T-cell (primary cell): ENCODE data around the gene NEK7. TPM values are rescaled to one million over a fixed set of nuclear protein-coding genes. Genes with fewer than 3 reads are reported as not detected.
A peak's percentile ranks its signal among the peaks of the same experiment; 100 is the strongest.

ENCODE experiments used
- ATAC-seq, 4 experiments: fragments of 200-7000 bp in 3 of 4; fragments of 150-1000 bp in 1 of 4; cut with Tn5 transposase; replicated peaks in 1 of 4; 1 replicate in 3 of 4; 2 replicates in 1 of 4; pipeline ENCODE4 v1.10.0; 2021; ENCODE audit warnings: moderate library complexity in 3 of 4, mild to moderate bottlenecking in 2 of 4, moderate number of reproducible peaks in 1 of 4
- CTCF ChIA-PET, 2 donors: fragments of 300-600 bp; sonication (Branson Sonifier 250); formaldehyde crosslinking; loops; one replicate each; lab custom pipeline; 2022; ENCODE audit warnings: antibody characterized with exemption in 2 of 2; lab: Charles Lee
- POLR2A ChIA-PET, 2 donors: fragments of 300-600 bp; sonication (Branson Sonifier 250); formaldehyde crosslinking; loops; one replicate each; lab custom pipeline; 2022; ENCODE audit warnings: antibody characterized with exemption in 2 of 2; lab: Charles Lee
- DNase-seq, 35 experiments: peaks; one replicate each; pipeline versions ENCODE4 v3.0.0 to v3.0.0-alpha.2; 2013 to 2023
- H3K27ac ChIP-seq: one replicate; pipeline ENCODE4 v1.5.1; 2013; ENCODE audit warnings: low read length
- H3K27me3 ChIP-seq, 2 experiments: replicated peaks in 1 of 2; 1 replicate in 1 of 2; 2 replicates in 1 of 2; pipeline versions ENCODE4 v1.6.1 to v1.7.0; 2013; ENCODE audit warnings: low read length in 1 of 2, mixed read lengths in 1 of 2; ENCODE audit not compliant: control insufficient read depth in 2 of 2, insufficient read depth in 2 of 2; ENCODE audit errors: extremely low read depth in 1 of 2
- H3K36me3 ChIP-seq, 2 donors: 1 replicate in 1 of 2; 2 replicates in 1 of 2; pipeline versions ENCODE4 v1.6.1 to v1.7.0; 2013; ENCODE audit warnings: low read length in 1 of 2; ENCODE audit not compliant: control insufficient read depth in 2 of 2, insufficient read depth in 1 of 2; ENCODE audit errors: extremely low read depth in 1 of 2
- H3K4me1 ChIP-seq, 2 experiments: 1 replicate in 1 of 2; 2 replicates in 1 of 2; pipeline versions ENCODE4 v1.6.1 to v1.7.0; 2013; ENCODE audit warnings: low read length in 2 of 2, mixed read lengths in 1 of 2; ENCODE audit not compliant: insufficient read depth in 2 of 2, control insufficient read depth in 1 of 2; ENCODE audit errors: extremely low read depth in 1 of 2
- H3K4me3 ChIP-seq, 2 donors: 1 replicate in 1 of 2; 2 replicates in 1 of 2; pipeline versions ENCODE4 v1.5.1 to v1.7.0; 2013; ENCODE audit warnings: mild to moderate bottlenecking in 2 of 2, low read length in 1 of 2, moderate library complexity in 1 of 2; ENCODE audit not compliant: control insufficient read depth in 1 of 2; ENCODE audit errors: extremely low read depth in 1 of 2
- H3K9me3 ChIP-seq: 2 replicates; pipeline ENCODE4 v1.7.0; 2013
- H3K27ac Mint-ChIP-seq, 2 donors: one replicate each; pipeline ENCODE4 v1.8.0; 2020 to 2021; ENCODE audit warnings: mild to moderate bottlenecking in 2 of 2, mixed read lengths in 2 of 2
- H3K27me3 Mint-ChIP-seq, 2 donors: one replicate each; pipeline ENCODE4 v1.8.0; 2021 to 2022; ENCODE audit warnings: mixed read lengths in 2 of 2
- H3K36me3 Mint-ChIP-seq: one replicate; pipeline ENCODE4 v1.8.0; 2021; ENCODE audit warnings: mixed read lengths
- H3K4me1 Mint-ChIP-seq, 3 donors: one replicate each; pipeline ENCODE4 v1.8.0; 2020 to 2022; ENCODE audit warnings: mixed read lengths in 3 of 3, mild to moderate bottlenecking in 1 of 3
- H3K4me3 Mint-ChIP-seq, 3 donors: one replicate each; pipeline ENCODE4 v1.8.0; 2020 to 2022; ENCODE audit warnings: mild to moderate bottlenecking in 3 of 3, mixed read lengths in 3 of 3, moderate library complexity in 3 of 3
- H3K9me3 Mint-ChIP-seq, 3 donors: one replicate each; pipeline ENCODE4 v1.8.0; 2020 to 2022; ENCODE audit warnings: mixed read lengths in 3 of 3
- WGBS: methylation state at CpG from one replicate; pipeline ENCODE4 v1.1.5; 2013; ENCODE audit warnings: missing lambda C conversion rate; ENCODE audit not compliant: insufficient coverage; 5-methylcytosine and 5-hydroxymethylcytosine counted together
- total RNA-seq, 35 experiments: library from RNA in 6 of 35; stranded (reverse) in 6 of 35; fragments of 120-200 nt in 1 of 35; gene quantifications; one replicate each; pipeline versions ENCODE4 v1.2.1 to v1.2.4 and lab custom pipeline; 2013 to 2026

NEK7 gene
- total RNA-seq, 5 donors from 2014 or later (not counting 1 experiment from before 2014, with no cell fraction given), result 31.8 to 75.4 (median 69.9) TPM

GRCh38 chr1:198253259-198253658 is 96.5 kb downstream of the NEK7 start:
- peaks cover 0 to 2% of the 10 kb centered on the region in 2 experiments for H3K4me1 ChIP-seq
- H3K4me3 Mint-ChIP-seq, result no peak overlapping the region

DNA sequence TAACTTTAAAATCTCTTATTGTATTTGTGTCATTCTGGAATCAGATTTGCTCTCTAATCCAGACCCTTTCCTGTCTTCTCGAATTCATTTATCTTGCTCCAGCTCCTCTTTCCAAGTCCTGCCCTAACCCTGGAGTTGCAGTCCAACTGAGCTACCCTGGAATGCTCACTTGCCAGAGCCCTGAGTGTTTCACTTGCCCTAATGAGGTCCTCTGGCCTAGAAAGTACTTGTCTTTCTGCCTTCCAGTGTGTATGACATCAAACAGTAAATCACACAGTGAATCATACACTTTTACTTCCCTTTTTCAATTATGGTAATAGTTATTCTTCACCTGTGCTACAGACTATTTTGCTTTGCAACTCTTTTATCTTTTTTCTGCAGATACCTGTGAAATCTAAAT is 96.9 kb downstream of the NEK7 start:
- ChIA-PET POLR2A (no interaction called here), CTCF (interaction anchor here (0.6 to 1.0 kb wide), 3 partner anchors 11 to 1441 kb away, joined by 3 read pairs; no protein-coding TSS in a partner anchor)
- Histone ChIP-seq H3K4me1 (peaks cover 0 to 2% of the 10 kb centered on the region in 2 experiments), H3K27me3 (no peaks in the 10 kb centered on the region), H3K36me3 (peaks cover 0 to 2% of the 10 kb centered on the region in 2 donors), H3K9me3 (no peaks in the 10 kb centered on the region), H3K4me3 (no peak overlapping the region), H3K27ac (no peak overlapping the region)
- no peaks in the 10 kb centered on the region for H3K9me3 Mint-ChIP-seq
- no peak for DNase-seq
- H3K4me1 Mint-ChIP-seq, result peaks cover 51 to 63% (median 55%) of the 10 kb centered on the region in 3 donors
- H3K27ac Mint-ChIP-seq, result peak overlapping the region; percentile 77 to 81
- no peak overlapping the region for H3K4me3 Mint-ChIP-seq
- WGBS, result 77% methylated on average over 1 of the region's 1 CpG
- no peaks in the 10 kb centered on the region for H3K27me3 Mint-ChIP-seq
- H3K36me3 Mint-ChIP-seq, result peaks cover 10% of the 10 kb centered on the region
- ATAC-seq, result peak in 1 of 4 experiments; percentile 50

More at GRCh38 chr1:198253259-198253658, 96.5 kb downstream of the NEK7 start:
- Mint-ChIP-seq H3K36me3 (peaks cover 11% of the 10 kb centered on the region), H3K9me3 (no peaks in the 10 kb centered on the region), H3K27ac (peak overlapping the region in 1 of 2 donors; percentile 7), H3K27me3 (no peaks in the 10 kb centered on the region), H3K4me1 (peaks cover 49 to 61% (median 56%) of the 10 kb centered on the region in 3 donors)
- peaks cover 0 to 2% of the 10 kb centered on the region in 2 donors for H3K36me3 ChIP-seq
- DNase-seq (no peak), ATAC-seq (no peak)
- WGBS, result no CpG with 5 or more reads among the region's 4 CpGs
- H3K9me3 ChIP-seq, result no peaks in the 10 kb centered on the region
- H3K4me3 ChIP-seq, result no peak overlapping the region
- H3K27me3 ChIP-seq, result no peaks in the 10 kb centered on the region
- POLR2A ChIA-PET, result interaction anchor here in 1 of 2 donors (0.7 kb wide), 1 partner anchor 37 kb away, joined by 4 read pairs; no protein-coding TSS in a partner anchor
- CTCF ChIA-PET, result interaction anchor here in 1 of 2 donors (1.0 kb wide), 1 partner anchor 12 kb away, joined by 3 read pairs; no protein-coding TSS in a partner anchor
- H3K27ac ChIP-seq, result no peak overlapping the region

DNA sequence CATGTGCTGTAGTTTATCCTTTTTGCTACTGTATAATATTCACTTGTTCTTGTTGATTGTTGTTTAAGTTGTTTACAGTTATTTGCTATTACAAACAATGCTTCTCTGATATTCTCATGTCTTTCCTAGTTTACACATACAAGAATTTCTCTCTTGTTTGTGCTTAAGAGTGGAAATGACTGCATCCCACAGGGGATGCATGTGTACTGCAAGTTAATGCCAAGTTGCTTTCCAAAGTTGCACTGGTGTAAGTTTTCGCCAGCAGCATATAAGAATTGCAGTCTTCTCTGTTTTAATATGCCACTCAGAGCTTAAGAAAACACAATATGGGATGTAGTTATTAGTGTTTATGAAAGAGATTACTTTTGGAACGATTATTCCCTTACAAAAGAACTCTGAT is 97.7 kb downstream of the NEK7 start:
- WGBS, result no CpG with 5 or more reads among the region's 2 CpGs
- POLR2A ChIA-PET, result no interaction called here
- Histone ChIP-seq H3K9me3 (no peaks in the 10 kb centered on the region), H3K27me3 (no peaks in the 10 kb centered on the region), H3K4me1 (peaks cover 0 to 2% of the 10 kb centered on the region in 2 experiments), H3K27ac (no peak overlapping the region), H3K4me3 (no peak overlapping the region), H3K36me3 (peaks cover 0 to 2% of the 10 kb centered on the region in 2 donors)
- peaks cover 10% of the 10 kb centered on the region for H3K36me3 Mint-ChIP-seq
- H3K27ac Mint-ChIP-seq, result no peak overlapping the region
- H3K4me3 Mint-ChIP-seq, result no peak overlapping the region
- DNase-seq (peak in 1 of 35 experiments; percentile 19), ATAC-seq (no peak)
- peaks cover 55 to 63% (median 57%) of the 10 kb centered on the region in 3 donors for H3K4me1 Mint-ChIP-seq
- H3K27me3 Mint-ChIP-seq, result no peaks in the 10 kb centered on the region
- CTCF ChIA-PET, result interaction anchor here in 1 of 2 donors (0.6 to 0.7 kb wide), 2 partner anchors 10 to 1440 kb away, joined by 3 read pairs; no protein-coding TSS in a partner anchor
- H3K9me3 Mint-ChIP-seq, result no peaks in the 10 kb centered on the region

GRCh38 chr1:198254948-198255347 is 98.2 kb downstream of the NEK7 start:
- ATAC-seq (no peak), DNase-seq (no peak)
- no peaks in the 10 kb centered on the region for H3K27me3 ChIP-seq
- no peaks in the 10 kb centered on the region for H3K9me3 ChIP-seq
- H3K4me1 ChIP-seq, result peaks cover 0 to 2% of the 10 kb centered on the region in 2 experiments
- H3K4me3 ChIP-seq, result no peak overlapping the region
- Mint-ChIP-seq H3K4me3 (no peak overlapping the region), H3K4me1 (peaks cover 57 to 67% (median 57%) of the 10 kb centered on the region in 3 donors), H3K36me3 (peaks cover 10% of the 10 kb centered on the region), H3K27ac (no peak overlapping the region), H3K9me3 (no peaks in the 10 kb centered on the region), H3K27me3 (no peaks in the 10 kb centered on the region)
- ChIA-PET POLR2A (no interaction called here), CTCF (interaction anchor here in 1 of 2 donors (0.6 kb wide), 1 partner anchor 586 kb away, joined by 4 read pairs; no protein-coding TSS in a partner anchor)
- no peak overlapping the region for H3K27ac ChIP-seq
- H3K36me3 ChIP-seq, result peaks cover 0 to 2% of the 10 kb centered on the region in 2 donors
- WGBS, result no CpG with 5 or more reads among the region's 1 CpG

DNA sequence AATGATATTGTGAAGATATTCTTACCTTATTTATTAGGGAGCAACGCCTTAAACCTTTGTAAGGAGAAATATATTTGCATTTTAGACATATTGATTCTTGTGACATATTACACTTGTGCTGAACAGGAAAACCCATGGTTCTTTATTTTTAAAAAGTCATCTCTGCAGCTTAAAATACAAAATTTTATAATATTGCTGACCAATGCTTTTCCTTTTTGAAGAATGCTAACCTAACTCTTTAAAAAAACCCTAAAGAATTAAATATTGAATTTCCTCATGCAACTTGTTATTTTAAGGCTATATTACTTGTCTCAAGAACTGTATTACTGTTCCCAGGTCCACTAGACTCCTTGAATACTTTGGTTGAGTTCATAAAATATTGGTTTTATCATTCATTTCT is 99.0 kb downstream of the NEK7 start:
- no peaks in the 10 kb centered on the region for H3K9me3 ChIP-seq
- DNase-seq, result no peak
- no peak overlapping the region for H3K4me3 ChIP-seq
- no peak overlapping the region for H3K27ac Mint-ChIP-seq
- no peak for ATAC-seq
- ChIA-PET POLR2A (no interaction called here), CTCF (no interaction called here)
- peaks cover 10% of the 10 kb centered on the region for H3K36me3 Mint-ChIP-seq
- no peaks in the 10 kb centered on the region for H3K27me3 Mint-ChIP-seq
- WGBS, result no CpG with 5 or more reads among the region's 1 CpG
- H3K9me3 Mint-ChIP-seq, result no peaks in the 10 kb centered on the region
- peaks cover 0 to 2% of the 10 kb centered on the region in 2 donors for H3K36me3 ChIP-seq
- peaks cover 63 to 69% (median 65%) of the 10 kb centered on the region in 3 donors for H3K4me1 Mint-ChIP-seq
- H3K27ac ChIP-seq, result no peak overlapping the region
- peaks cover 0 to 2% of the 10 kb centered on the region in 2 experiments for H3K4me1 ChIP-seq
- no peak overlapping the region for H3K4me3 Mint-ChIP-seq
- no peaks in the 10 kb centered on the region for H3K27me3 ChIP-seq

- peaks cover 0 to 2% of the 10 kb centered on the region in 2 experiments for H3K4me1 ChIP-seq
- H3K4me3 Mint-ChIP-seq, result no peak overlapping the region
Measured at GRCh38 chr1:198258491-198258890, 101.7 kb downstream of the NEK7 start.

More at GRCh38 chr1:198258491-198258890, 101.7 kb downstream of the NEK7 start:
- ChIA-PET CTCF (interaction anchor here in 1 of 2 donors (0.6 kb wide), 1 partner anchor 235 kb away, joined by 3 read pairs; no protein-coding TSS in a partner anchor), POLR2A (no interaction called here)
- Histone ChIP-seq H3K27ac (no peak overlapping the region), H3K4me3 (no peak overlapping the region), H3K36me3 (peaks cover 0 to 2% of the 10 kb centered on the region in 2 donors), H3K9me3 (no peaks in the 10 kb centered on the region), H3K27me3 (no peaks in the 10 kb centered on the region)
- Mint-ChIP-seq H3K4me1 (peaks cover 47 to 56% (median 51%) of the 10 kb centered on the region in 3 donors), H3K36me3 (peaks cover 15% of the 10 kb centered on the region), H3K27me3 (no peaks in the 10 kb centered on the region), H3K9me3 (no peaks in the 10 kb centered on the region), H3K27ac (no peak overlapping the region)
- no peak for ATAC-seq
- no peak for DNase-seq
